SW480 (cell line): ENCODE data around the gene IFITM2.

Experiments used
- DNase-seq: peaks from one replicate; pipeline ENCODE4 v3.0.0-alpha.2; 2016; ENCODE audit warnings: low spot score

IFITM2 gene

GRCh38 chr11:307766-308708 is at the start of gene IFITM2:
Gene IFITM2, plus strand, starts transcription at chr11:307816. Its CDS starts 377 bp downstream, at chr11:308193.
- peak; percentile 74 for DNase-seq

GRCh38 chr11:259413-259812 is 48.2 kb upstream of the IFITM2 start:
- no peak for DNase-seq

- DNase-seq, result no peak
Observed at GRCh38 chr11:261624-262023, 46.0 kb upstream of the IFITM2 start.

- DNase-seq, result no peak
Observed at GRCh38 chr11:266676-267439, 40.8 kb upstream of the IFITM2 start.

GRCh38 chr11:267491-267994 is 40.1 kb upstream of the IFITM2 start:
- no peak for DNase-seq

GRCh38 chr11:268716-269145 is 38.9 kb upstream of the IFITM2 start:
- peak; percentile 85 for DNase-seq

GRCh38 chr11:269146-269890 is 38.3 kb upstream of the IFITM2 start:
- peak; percentile 83 for DNase-seq

GRCh38 chr11:270451-271318 is 36.9 kb upstream of the IFITM2 start:
- no peak for DNase-seq

- DNase-seq, result no peak
Observed at GRCh38 chr11:271319-271715, 36.3 kb upstream of the IFITM2 start.

- no peak for DNase-seq
Observed at GRCh38 chr11:272195-272930, 35.3 kb upstream of the IFITM2 start.

- DNase-seq, result no peak
Observed at GRCh38 chr11:272931-273198, 34.8 kb upstream of the IFITM2 start.

- DNase-seq, result no peak
Observed at GRCh38 chr11:276219-276618, 31.4 kb upstream of the IFITM2 start.

GRCh38 chr11:278001-278951 is 29.3 kb upstream of the IFITM2 start, which contains the start of gene NLRP6:
Gene NLRP6, plus strand, starts transcription at chr11:278407. Its CDS starts 163 bp downstream, at chr11:278570.
- DNase-seq, result no peak

- no peak for DNase-seq
Observed at GRCh38 chr11:279040-279965, 28.3 kb upstream of the IFITM2 start.

GRCh38 chr11:279966-280705 is 27.5 kb upstream of the IFITM2 start:
- peak; percentile 49 for DNase-seq

GRCh38 chr11:280706-281485 is 26.7 kb upstream of the IFITM2 start:
- DNase-seq, result no peak
